Osteocyte (in vitro differentiated cells): ENCODE results near the gene RAB44. TPM values are rescaled to one million over a fixed set of nuclear protein-coding genes. Genes with fewer than 3 reads are reported as not detected.

Experiments
- DNase-seq: peaks from one replicate; pipeline ENCODE4 v3.0.0; 2021; ENCODE audit warnings: mixed read lengths; ENCODE audit not compliant: unreplicated experiment; ENCODE audit errors: extremely low spot score
- H3K27ac Mint-ChIP-seq: one replicate; pipeline ENCODE4 v1.8.0; 2021; ENCODE audit warnings: mild to moderate bottlenecking, mixed read lengths; ENCODE audit not compliant: unreplicated experiment
- H3K27me3 Mint-ChIP-seq: one replicate; pipeline ENCODE4 v1.8.0; 2021; ENCODE audit warnings: mixed read lengths; ENCODE audit not compliant: unreplicated experiment
- H3K36me3 Mint-ChIP-seq: one replicate; pipeline ENCODE4 v1.8.0; 2021; ENCODE audit warnings: mixed read lengths; ENCODE audit not compliant: unreplicated experiment
- H3K4me1 Mint-ChIP-seq: one replicate; pipeline ENCODE4 v1.8.0; 2021; ENCODE audit warnings: mixed read lengths; ENCODE audit not compliant: unreplicated experiment
- H3K4me3 Mint-ChIP-seq: one replicate; pipeline ENCODE4 v1.8.0; 2021; ENCODE audit warnings: mild to moderate bottlenecking, moderate library complexity, mixed read lengths; ENCODE audit not compliant: unreplicated experiment
- H3K9me3 Mint-ChIP-seq: one replicate; pipeline ENCODE4 v1.8.0; 2021; ENCODE audit warnings: mixed read lengths; ENCODE audit not compliant: unreplicated experiment
- total RNA-seq: library from RNA; stranded (reverse); gene quantifications from 2 replicates; pipeline ENCODE4 v1.2.1, GENCODE V29; 2021
- TF ChIP-seq, protein P1 (sequence below): fragments of 200-600 bp; sonication (generic); IDR thresholded peaks from 2 replicates; pipeline ENCODE4 v1.5.0; 2021; ENCODE audit warnings: antibody characterized with exemption, mild to moderate bottlenecking, moderate library complexity

The RAB44 gene
- total RNA-seq, 1 donor from 2014 or later = not detected

- no peak for DNase-seq
- Mint-ChIP-seq H3K27ac (no peak overlapping the region), H3K4me1 (peaks cover 11% of the 10 kb centered on the region), H3K9me3 (no peaks in the 10 kb centered on the region), H3K27me3 (no peaks in the 10 kb centered on the region), H3K4me3 (no peak overlapping the region), H3K36me3 (no peaks in the 10 kb centered on the region)
- TF ChIP-seq, protein P1, sequence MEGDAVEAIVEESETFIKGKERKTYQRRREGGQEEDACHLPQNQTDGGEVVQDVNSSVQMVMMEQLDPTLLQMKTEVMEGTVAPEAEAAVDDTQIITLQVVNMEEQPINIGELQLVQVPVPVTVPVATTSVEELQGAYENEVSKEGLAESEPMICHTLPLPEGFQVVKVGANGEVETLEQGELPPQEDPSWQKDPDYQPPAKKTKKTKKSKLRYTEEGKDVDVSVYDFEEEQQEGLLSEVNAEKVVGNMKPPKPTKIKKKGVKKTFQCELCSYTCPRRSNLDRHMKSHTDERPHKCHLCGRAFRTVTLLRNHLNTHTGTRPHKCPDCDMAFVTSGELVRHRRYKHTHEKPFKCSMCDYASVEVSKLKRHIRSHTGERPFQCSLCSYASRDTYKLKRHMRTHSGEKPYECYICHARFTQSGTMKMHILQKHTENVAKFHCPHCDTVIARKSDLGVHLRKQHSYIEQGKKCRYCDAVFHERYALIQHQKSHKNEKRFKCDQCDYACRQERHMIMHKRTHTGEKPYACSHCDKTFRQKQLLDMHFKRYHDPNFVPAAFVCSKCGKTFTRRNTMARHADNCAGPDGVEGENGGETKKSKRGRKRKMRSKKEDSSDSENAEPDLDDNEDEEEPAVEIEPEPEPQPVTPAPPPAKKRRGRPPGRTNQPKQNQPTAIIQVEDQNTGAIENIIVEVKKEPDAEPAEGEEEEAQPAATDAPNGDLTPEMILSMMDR = no peak
These were observed 60.4 kb downstream of the RAB44 start for GRCh38 chr6:36757943-36758508.

DNA sequence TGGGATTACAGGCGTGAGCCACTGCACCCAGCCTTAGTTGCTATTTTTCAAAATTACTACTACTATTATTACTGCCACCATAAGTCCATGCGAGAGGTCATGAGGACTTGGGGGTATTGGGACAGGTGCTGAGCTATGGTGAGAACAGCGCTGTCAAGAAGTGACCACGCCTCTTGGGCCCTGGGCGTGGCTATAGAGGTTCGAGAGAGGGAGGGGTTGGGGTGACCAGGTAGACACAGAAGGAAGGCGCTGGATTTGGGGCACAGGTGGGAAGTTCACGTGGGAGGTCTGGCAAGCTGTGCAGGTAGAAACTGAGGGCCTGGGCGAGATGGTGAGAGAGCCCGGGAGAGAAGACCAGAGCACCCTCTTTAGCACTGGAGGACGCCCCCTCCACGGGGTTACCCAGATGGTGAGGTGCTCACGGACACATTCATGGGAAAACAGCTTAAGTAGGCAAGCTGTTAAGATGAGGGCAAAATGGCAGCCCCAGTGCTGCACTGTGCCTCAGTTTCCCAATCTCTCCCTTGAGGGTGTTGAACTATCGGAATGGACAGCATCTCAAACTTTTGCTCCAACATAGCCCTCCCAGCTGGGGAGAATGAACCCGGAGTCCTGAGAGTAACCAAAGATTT, 61.0 kb downstream of the RAB44 start:
- no peak overlapping the region for H3K27ac Mint-ChIP-seq
- no peaks in the 10 kb centered on the region for H3K36me3 Mint-ChIP-seq
- peaks cover 11% of the 10 kb centered on the region for H3K4me1 Mint-ChIP-seq
- no peak overlapping the region for H3K4me3 Mint-ChIP-seq
- DNase-seq = no peak
- H3K9me3 Mint-ChIP-seq = no peaks in the 10 kb centered on the region
- H3K27me3 Mint-ChIP-seq = no peaks in the 10 kb centered on the region
- TF ChIP-seq, protein P1 = no peak

GRCh38 chr6:36759148-36759759, 61.6 kb downstream of the RAB44 start:
- Mint-ChIP-seq H3K9me3 (no peaks in the 10 kb centered on the region), H3K36me3 (no peaks in the 10 kb centered on the region), H3K4me1 (peaks cover 11% of the 10 kb centered on the region), H3K27ac (no peak overlapping the region), H3K4me3 (no peak overlapping the region), H3K27me3 (no peaks in the 10 kb centered on the region)
- TF ChIP-seq, protein P1 = peak; percentile 97
- peak; percentile 95 for DNase-seq

- Mint-ChIP-seq H3K4me1 (peaks cover 13% of the 10 kb centered on the region), H3K4me3 (no peak overlapping the region), H3K9me3 (no peaks in the 10 kb centered on the region), H3K36me3 (no peaks in the 10 kb centered on the region), H3K27ac (no peak overlapping the region), H3K27me3 (no peaks in the 10 kb centered on the region)
- no peak for DNase-seq
- TF ChIP-seq, protein P1 = no peak
These were observed 63.2 kb downstream of the RAB44 start for GRCh38 chr6:36760685-36761435.

DNA sequence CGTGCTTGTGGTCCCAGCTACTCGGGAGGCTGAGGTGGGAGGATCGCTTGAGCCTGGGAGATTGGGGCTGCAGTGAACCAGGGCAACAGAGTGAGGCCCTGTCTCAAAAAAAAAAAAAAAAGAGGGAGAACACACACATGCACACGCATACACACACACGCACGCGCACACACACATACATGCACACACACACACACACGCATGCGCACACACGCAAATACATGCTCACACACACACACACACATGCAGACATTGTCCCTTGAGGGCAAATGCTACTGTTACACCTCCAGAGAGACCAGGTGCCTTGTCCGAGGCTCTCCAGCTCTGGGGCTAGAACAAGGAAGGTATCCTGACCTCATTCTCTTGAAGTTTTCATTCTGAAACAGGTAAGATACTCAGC, 64.5 kb downstream of the RAB44 start:
- Mint-ChIP-seq H3K4me3 (no peak overlapping the region), H3K27me3 (no peaks in the 10 kb centered on the region), H3K4me1 (peaks cover 17% of the 10 kb centered on the region), H3K27ac (no peak overlapping the region), H3K9me3 (no peaks in the 10 kb centered on the region), H3K36me3 (no peaks in the 10 kb centered on the region)
- no peak for DNase-seq
- TF ChIP-seq, protein P1 = no peak
